IMR-90 (cell line): ENCODE results near the gene CCDC33. TPM values are rescaled to one million over a fixed set of nuclear protein-coding genes. Genes with fewer than 3 reads are reported as not detected.

Source experiments
- ATAC-seq: fragments of 200-7000 bp; cut with Tn5 transposase; 2 replicates; pipeline ENCODE4 v1.9.1; 2020; ENCODE audit warnings: low read depth, mild to moderate bottlenecking, moderate library complexity
- BruUV-seq: library from RNA; stranded (reverse); fragments of 400-500 nt; replicated peaks from 2 replicates; lab custom pipeline; 2021; lab: Mats Ljungman, UMichigan
- CTCF ChIA-PET: fragments of 300-600 bp; formaldehyde crosslinking; extraction: SDS; loops from one replicate; lab custom pipeline; 2021; ENCODE audit warnings: antibody characterized with exemption; lab: Yijun Ruan, JAX
- POLR2A ChIA-PET: fragments of 300-600 bp; sonication (Branson Sonifier 250); formaldehyde crosslinking; loops from one replicate; lab custom pipeline; 2022; ENCODE audit warnings: antibody characterized with exemption; ENCODE audit not compliant: unreplicated experiment; lab: Charles Lee
- DNase-seq: peaks from one replicate; pipeline ENCODE4 v3.0.0; 2013
- H2AFZ ChIP-seq: replicated peaks from 2 replicates; pipeline ENCODE3; 2013; ENCODE audit warnings: low read length, mild to moderate bottlenecking; ENCODE audit not compliant: poor library complexity
- H2AK5ac ChIP-seq: 2 replicates; pipeline ENCODE4 v1.6.1; 2013; ENCODE audit warnings: low read depth, low read length, inconsistent platforms
- H2AK9ac ChIP-seq: replicated peaks from 2 replicates; pipeline ENCODE3; 2013; ENCODE audit warnings: mild to moderate bottlenecking, low read depth, low read length, moderate library complexity; ENCODE audit not compliant: poor library complexity
- H2BK120ac ChIP-seq: 2 replicates; pipeline ENCODE4 v1.6.1; 2013; ENCODE audit warnings: low read depth, low read length, inconsistent platforms
- H2BK15ac ChIP-seq: 3 replicates; pipeline ENCODE4 v1.6.1; 2013; ENCODE audit warnings: low read depth, low read length, inconsistent platforms
- H2BK20ac ChIP-seq: 2 replicates; pipeline ENCODE4 v1.6.1; 2013; ENCODE audit warnings: low read depth, mild to moderate bottlenecking, inconsistent platforms, low read length, moderate library complexity
- H2BK5ac ChIP-seq: 2 replicates; pipeline ENCODE4 v1.6.1; 2013; ENCODE audit warnings: mild to moderate bottlenecking, low read depth, low read length, inconsistent platforms; ENCODE audit not compliant: poor library complexity, severe bottlenecking
- H3K14ac ChIP-seq: replicated peaks from 2 replicates; pipeline ENCODE4 v1.6.1; 2013; ENCODE audit warnings: low read depth, low read length, inconsistent platforms
- H3K18ac ChIP-seq: 2 replicates; pipeline ENCODE4 v1.6.1; 2013; ENCODE audit warnings: low read depth, low read length, control low read depth
- H3K23ac ChIP-seq: 2 replicates; pipeline ENCODE4 v1.6.1; 2013; ENCODE audit warnings: low read depth, low read length, inconsistent platforms
- H3K27ac ChIP-seq: 2 replicates; pipeline ENCODE4 v1.5.1; 2013; ENCODE audit warnings: mild to moderate bottlenecking, control low read depth, low read length; ENCODE audit not compliant: insufficient read depth
- H3K27me3 ChIP-seq: 2 replicates; pipeline ENCODE4 v1.6.1; 2013; ENCODE audit warnings: low read length; ENCODE audit not compliant: control insufficient read depth, insufficient read depth
- H3K36me3 ChIP-seq: 2 replicates; pipeline ENCODE4 v1.6.1; 2013; ENCODE audit warnings: low read length, mixed read lengths; ENCODE audit not compliant: control insufficient read depth, insufficient read depth
- H3K4ac ChIP-seq: 2 replicates; pipeline ENCODE4 v1.6.1; 2013; ENCODE audit warnings: low read depth, low read length, inconsistent platforms
- H3K4me1 ChIP-seq: 2 replicates; pipeline ENCODE4 v1.6.1; 2013; ENCODE audit warnings: low read length, mixed read lengths; ENCODE audit not compliant: control insufficient read depth, insufficient read depth
- H3K4me2 ChIP-seq: 2 replicates; pipeline ENCODE4 v1.6.1; 2013; ENCODE audit warnings: low read depth, mild to moderate bottlenecking, control low read depth, low read length, moderate library complexity
- H3K4me3 ChIP-seq: 2 replicates; pipeline ENCODE4 v1.5.1; 2013; ENCODE audit warnings: low read depth, mild to moderate bottlenecking, control low read depth, low read length, moderate library complexity; ENCODE audit not compliant: insufficient read depth
- H3K56ac ChIP-seq: 2 replicates; pipeline ENCODE4 v1.6.1; 2013; ENCODE audit warnings: low read length, inconsistent platforms; ENCODE audit not compliant: insufficient read depth; ENCODE audit errors: extremely low read depth
- H3K79me1 ChIP-seq, 2 experiments: 2 replicates each; pipeline ENCODE4 v1.6.1; 2013; ENCODE audit warnings: low read length in 2 of 2, inconsistent platforms in 1 of 2, low read depth in 1 of 2
- H3K9ac ChIP-seq: 2 replicates; pipeline ENCODE4 v1.6.1; 2013; ENCODE audit warnings: low read depth, low read length, control low read depth
- H3K9me1 ChIP-seq: 2 replicates; pipeline ENCODE4 v1.6.1; 2013; ENCODE audit warnings: low read length, inconsistent platforms; ENCODE audit not compliant: insufficient read depth
- H3K9me3 ChIP-seq: 2 replicates; pipeline ENCODE4 v1.6.1; 2013; ENCODE audit warnings: low read length; ENCODE audit not compliant: control insufficient read depth, insufficient read depth
- H4K20me1 ChIP-seq: 2 replicates; pipeline ENCODE4 v1.6.1; 2013; ENCODE audit warnings: low read length, inconsistent platforms; ENCODE audit not compliant: insufficient read depth
- H4K5ac ChIP-seq: 2 replicates; pipeline ENCODE4 v1.6.1; 2013; ENCODE audit warnings: mild to moderate bottlenecking, low read depth, low read length, control low read depth
- H4K8ac ChIP-seq, 2 experiments: 2 replicates each; pipeline ENCODE4 v1.6.1; 2013; ENCODE audit warnings: low read depth in 2 of 2, low read length in 2 of 2, control low read depth in 1 of 2, inconsistent platforms in 1 of 2
- H4K91ac ChIP-seq: 2 replicates; pipeline ENCODE4 v1.6.1; 2013; ENCODE audit warnings: low read depth, low read length, inconsistent platforms; ENCODE audit not compliant: insufficient read depth
- CEBPB ChIP-seq: IDR thresholded peaks from 2 replicates; pipeline ENCODE4 v1.6.1; 2012; ENCODE audit warnings: low read depth, low read length, improper control_type of control experiment
- CHD1 ChIP-seq: IDR thresholded peaks from 2 replicates; pipeline ENCODE4 v1.6.1; 2012; ENCODE audit warnings: low read depth, low read length, improper control_type of control experiment
- CTCF ChIP-seq: conservative IDR thresholded peaks from 2 replicates; pipeline ENCODE4 v1.5.1; 2012; ENCODE audit warnings: mild to moderate bottlenecking, low read depth, low read length, improper control_type of control experiment
- FOS ChIP-seq: fragments of 150-350 bp; IDR thresholded peaks from 2 replicates; pipeline ENCODE4 v1.6.1; 2016; ENCODE audit warnings: low read depth, low read length
- MAFK ChIP-seq: IDR thresholded peaks from 2 replicates; pipeline ENCODE4 v1.6.1; 2012; ENCODE audit warnings: low read depth, low read length, improper control_type of control experiment
- MAZ ChIP-seq: IDR thresholded peaks from 2 replicates; pipeline ENCODE4 v1.6.1; 2012; ENCODE audit warnings: low read depth, mild to moderate bottlenecking, low read length, improper control_type of control experiment, moderate library complexity, borderline replicate concordance
- MXI1 ChIP-seq: IDR thresholded peaks from 2 replicates; pipeline ENCODE4 v1.6.1; 2012; ENCODE audit warnings: low read depth, mild to moderate bottlenecking, low read length, moderate library complexity, borderline replicate concordance
- NFE2L2 ChIP-seq: fragments of 150-350 bp; IDR thresholded peaks from 2 replicates; pipeline ENCODE4 v1.6.1; 2016; ENCODE audit warnings: low read depth, mild to moderate bottlenecking, low read length
- POLR2A ChIP-seq: IDR thresholded peaks from 2 replicates; pipeline ENCODE4 v1.6.1; 2012; ENCODE audit warnings: mild to moderate bottlenecking, low read depth, low read length
- RCOR1 ChIP-seq: IDR thresholded peaks from 2 replicates; pipeline ENCODE4 v1.6.1; 2012; ENCODE audit warnings: mild to moderate bottlenecking, low read length, improper control_type of control experiment; ENCODE audit not compliant: insufficient replicate concordance
- RFX5 ChIP-seq: IDR thresholded peaks from 2 replicates; pipeline ENCODE4 v1.8.0; 2012; ENCODE audit warnings: low read depth, mild to moderate bottlenecking, low read length, moderate library complexity
- SMC3 ChIP-seq: fragments of 150-350 bp; IDR thresholded peaks from 2 replicates; pipeline ENCODE4 v1.6.1; 2016; ENCODE audit warnings: low read depth, mild to moderate bottlenecking, antibody characterized with exemption, low read length, moderate library complexity
- whole genome bisulfite sequencing, 2 experiments: methylation state at CpG; one replicate each; pipeline versions ENCODE4 v1.1.5 to v1.1.7; 2013; ENCODE audit warnings: missing lambda C conversion rate in 2 of 2; ENCODE audit not compliant: insufficient read length in 1 of 2; ENCODE audit errors: extremely low coverage in 2 of 2; 5-methylcytosine and 5-hydroxymethylcytosine counted together
- dilution Hi-C: fragments of 300-500 bp; cut with HindIII; formaldehyde crosslinking; loops from one replicate; pipeline ENCODE4 v1.14.3; 2018; ENCODE audit warnings: low sequenced_read_pairs; ENCODE audit not compliant: unreplicated experiment
- in situ Hi-C: fragments of 300-500 bp; cut with MboI; formaldehyde crosslinking; loops from 3 replicates; pipeline ENCODE4 v1.14.3; 2019; ENCODE audit warnings: low sequenced_read_pairs, inconsistent platforms, mixed read lengths
- intact Hi-C: fragments of 100-400 bp; cut with micrococcal nuclease; formaldehyde crosslinking; loops from 2 replicates; pipeline ENCODE4 v1.10.0; 2022
- polyA plus RNA-seq, 3 experiments: library from polyadenylated mRNA; depleted of rRNA; stranded (reverse); fragments of >200 nt; gene quantifications; 2 replicates each; pipeline ENCODE4 v1.2.3, GENCODE V29; 2012; ENCODE audit warnings: low replicate concordance in 1 of 3
- total RNA-seq: library from RNA; depleted of rRNA; stranded (reverse); fragments of >200 nt; gene quantifications from 2 replicates; pipeline ENCODE4 v1.2.3, GENCODE V29; 2012

The CCDC33 gene
- total and polyA plus RNA-seq, 2 of the 4 experiments (the other 2 are of a cell fraction), result not detected

- intact Hi-C loops (no loop called here), in situ Hi-C loops (no loop called here), dilution Hi-C loops (no loop called here)
- Histone ChIP-seq H2BK15ac (no peak overlapping the region), H3K4ac (no peak overlapping the region), H2BK120ac (no peak overlapping the region), H2AK5ac (no peak overlapping the region), H3K27ac (no peak overlapping the region), H3K36me3 (no peaks in the 10 kb centered on the region), H4K20me1 (no peaks in the 10 kb centered on the region), H3K23ac (no peak overlapping the region), H3K27me3 (peaks cover 19% of the 10 kb centered on the region), H3K14ac (no peak overlapping the region), H3K4me2 (no peak overlapping the region), H3K4me3 (no peak overlapping the region), H3K56ac (no peak overlapping the region), H2AK9ac (no peak overlapping the region), H4K8ac (no peak overlapping the region), H3K9me3 (no peaks in the 10 kb centered on the region), H3K4me1 (peaks cover 16% of the 10 kb centered on the region), H4K91ac (no peak overlapping the region), H2BK5ac (no peak overlapping the region), H3K9me1 (no peaks in the 10 kb centered on the region), H3K9ac (no peak overlapping the region), H3K18ac (no peak overlapping the region), H4K5ac (no peak overlapping the region), H2AFZ (no peak overlapping the region), H2BK20ac (no peak overlapping the region), H3K79me1 (no peaks in the 10 kb centered on the region)
- TF ChIP-seq MAZ, result no peak
- no peak for TF ChIP-seq MAFK
- TF ChIP-seq SMC3, result no peak
- no peak for TF ChIP-seq POLR2A
- TF ChIP-seq MXI1, result no peak
- TF ChIP-seq CHD1, result no peak
- TF ChIP-seq NFE2L2, result no peak
- no peak for TF ChIP-seq FOS
- no peak for TF ChIP-seq CTCF
- TF ChIP-seq RCOR1, result no peak
- TF ChIP-seq CEBPB, result no peak
- no peak for TF ChIP-seq RFX5
- BruUV-seq, result no TSS peak
- DNase-seq (no peak), ATAC-seq (no peak)
- ChIA-PET CTCF (no interaction called here), POLR2A (no interaction called here)
- 59% methylated on average over 3 of the region's 7 CpGs; no CpG with 5 or more reads in 1 of the 2 experiments for WGBS, 2 experiments
Observed at GRCh38 chr15:74213858-74214284, 22.3 kb upstream of the CCDC33 start.
